HepG2 (cell line): Measurements from ENCODE around the gene OR5L2. TPM values are rescaled to one million over a fixed set of nuclear protein-coding genes. Genes with fewer than 3 reads are reported as not detected.

Experiments
- ATAC-seq: fragments of 200-7000 bp; cut with Tn5 transposase; 3 replicates; pipeline ENCODE4 v1.9.1; 2020; ENCODE audit warnings: mild to moderate bottlenecking, moderate library complexity
- BruUV-seq: library from RNA; stranded (reverse); fragments of 400-500 nt; replicated peaks from 2 replicates; lab custom pipeline; 2021; lab: Mats Ljungman, UMichigan
- CTCF ChIA-PET: fragments of 300-600 bp; formaldehyde crosslinking; extraction: SDS; loops from one replicate; lab custom pipeline; 2021; ENCODE audit warnings: low total read pairs, inconsistent platforms, low intra/inter-chr PET ratio; lab: Yijun Ruan, JAX
- POLR2A ChIA-PET: fragments of 350-600 bp; sonication (Branson Sonifier 250); formaldehyde crosslinking; loops from one replicate; lab custom pipeline; 2020; ENCODE audit warnings: antibody characterized with exemption, inconsistent platforms; lab: Yijun Ruan, JAX
- DNase-seq: peaks from one replicate; pipeline ENCODE4 v3.0.0-alpha.2; 2015; ENCODE audit warnings: low spot score
- FAIRE-seq: peaks from 3 replicates; lab custom pipeline; 2011; peaks lifted over from hg19 to GRCh38; lab: Jason Lieb, UNC
- H2AFZ ChIP-seq: one replicate; pipeline ENCODE4 v1.6.1; 2011; ENCODE audit warnings: low read length, inconsistent platforms
- H3K27ac ChIP-seq: fragments of 300-600 bp; 3 replicates; pipeline ENCODE4 v1.8.0; 2011; ENCODE audit warnings: mixed run types, mild to moderate bottlenecking, mixed read lengths, low read length, inconsistent platforms; ENCODE audit not compliant: insufficient read depth; ENCODE audit errors: extremely low read length
- H3K27me3 ChIP-seq, 2 experiments: fragments of 200-600 bp in 1 of 2; 2 replicates in 1 of 2; 3 replicates in 1 of 2; pipeline versions ENCODE4 v1.6.0 to v1.8.0; 2011; ENCODE audit warnings: low read length in 2 of 2, mild to moderate bottlenecking in 2 of 2, moderate library complexity in 2 of 2, inconsistent platforms in 1 of 2; ENCODE audit not compliant: insufficient read depth in 2 of 2, control insufficient read depth in 1 of 2
- H3K36me3 ChIP-seq, 2 experiments: fragments of 200-600 bp in 1 of 2; replicated peaks in 1 of 2; 2 replicates in 1 of 2; 3 replicates in 1 of 2; pipeline versions ENCODE4 v1.5.1 to v1.8.0; 2011; ENCODE audit warnings: low read length in 2 of 2, inconsistent platforms in 1 of 2; ENCODE audit not compliant: insufficient read depth in 2 of 2, control insufficient read depth in 1 of 2
- H3K4me1 ChIP-seq: 2 replicates; pipeline ENCODE4 v1.5.1; 2012; ENCODE audit warnings: low read length, inconsistent platforms; ENCODE audit not compliant: insufficient read depth
- H3K4me2 ChIP-seq: 2 replicates; pipeline ENCODE4 v1.6.0; 2011; ENCODE audit warnings: low read depth, low read length, inconsistent platforms
- H3K4me3 ChIP-seq, 3 experiments: fragments of 200-600 bp in 1 of 3; sonication (generic), shearing (Covaris generic) in 1 of 3; replicated peaks in 1 of 3; 2 replicates each; pipeline ENCODE4 v1.5.1; 2011 to 2016; ENCODE audit warnings: low read length in 3 of 3, inconsistent platforms in 2 of 3, low read depth in 2 of 3, mild to moderate bottlenecking in 2 of 3, control low read depth in 1 of 3, mixed read lengths in 1 of 3; ENCODE audit not compliant: insufficient read depth in 1 of 3
- H3K79me2 ChIP-seq: one replicate; pipeline ENCODE4 v1.6.1; 2011; ENCODE audit warnings: low read length, inconsistent platforms; ENCODE audit not compliant: insufficient read depth
- H3K9ac ChIP-seq: 2 replicates; pipeline ENCODE4 v1.6.0; 2011; ENCODE audit warnings: mild to moderate bottlenecking, low read depth, low read length, inconsistent platforms; ENCODE audit not compliant: insufficient read depth
- H3K9me3 ChIP-seq: 2 replicates; pipeline ENCODE4 v1.5.1; 2012; ENCODE audit warnings: mild to moderate bottlenecking, low read length
- H4K20me1 ChIP-seq: 2 replicates; pipeline ENCODE4 v1.6.0; 2011; ENCODE audit warnings: inconsistent platforms, mild to moderate bottlenecking, low read length, moderate library complexity; ENCODE audit not compliant: insufficient read depth
- CBFB ChIP-seq: sonication (generic); formaldehyde crosslinking; IDR thresholded peaks from 2 replicates; pipeline ENCODE4 v1.4.0; 2020; ENCODE audit warnings: missing genetic modification reagents
- GATAD1 ChIP-seq: IDR thresholded peaks from 2 replicates; pipeline ENCODE4 v1.6.1; 2016; ENCODE audit warnings: missing genetic modification reagents, missing compliant biosample characterization
- KLF9 ChIP-seq: IDR thresholded peaks from 2 replicates; pipeline ENCODE4 v1.6.1; 2016; ENCODE audit warnings: low read depth
- MED13 ChIP-seq: sonication (generic); formaldehyde crosslinking; IDR thresholded peaks from 2 replicates; pipeline ENCODE4 v1.5.0; 2020; ENCODE audit warnings: missing genetic modification reagents
- MIXL1 ChIP-seq: IDR thresholded peaks from 2 replicates; pipeline ENCODE4 v1.6.1; 2016
- POLR2A ChIP-seq, 2 experiments: IDR thresholded peaks; 2 replicates each; pipeline ENCODE4 v1.6.1; 2011; ENCODE audit warnings: low read depth in 2 of 2, low read length in 2 of 2, mild to moderate bottlenecking in 1 of 2, moderate library complexity in 1 of 2; ENCODE audit not compliant: insufficient read depth in 1 of 2
- REST ChIP-seq, 2 experiments: IDR thresholded peaks; 2 replicates each; pipeline ENCODE4 v1.6.1; 2011 to 2012; ENCODE audit warnings: low read length in 2 of 2, borderline replicate concordance in 1 of 2, low read depth in 1 of 2, mild to moderate bottlenecking in 1 of 2, moderate library complexity in 1 of 2
- SKIL ChIP-seq: sonication (generic); formaldehyde crosslinking; IDR thresholded peaks from 2 replicates; pipeline ENCODE4 v1.8.0; 2022; ENCODE audit warnings: missing genetic modification reagents, mild to moderate bottlenecking, moderate library complexity, borderline replicate concordance
- YY1 ChIP-seq: IDR thresholded peaks from 2 replicates; pipeline ENCODE4 v1.6.1; 2011; ENCODE audit warnings: low read length, low read depth, moderate library complexity, mild to moderate bottlenecking; ENCODE audit not compliant: insufficient read depth, insufficient replicate concordance
- ZFP91 ChIP-seq: sonication (generic); formaldehyde crosslinking; IDR thresholded peaks from 2 replicates; pipeline ENCODE4 v1.9.0; 2022; ENCODE audit warnings: missing genetic modification reagents, mild to moderate bottlenecking, borderline replicate concordance
- ZNF678 ChIP-seq: sonication (generic); formaldehyde crosslinking; IDR thresholded peaks from 2 replicates; pipeline ENCODE4 v1.4.0; 2020; ENCODE audit warnings: mild to moderate bottlenecking, missing genetic modification reagents
- WGBS: methylation state at CpG from one replicate; pipeline ENCODE4 v1.1.6; 2017; ENCODE audit warnings: low lambda C conversion rate; 5-methylcytosine and 5-hydroxymethylcytosine counted together
- in situ Hi-C: cut with HindIII; loops from 2 replicates; pipeline ENCODE4 v1.10.0; 2017; ENCODE audit warnings: low pct_unique_long_range_greater_than_20kb; ENCODE audit not compliant: extremely low pct_ligation_motif_present
- intact Hi-C: fragments of 100-400 bp; cut with micrococcal nuclease; formaldehyde crosslinking; loops from one replicate; pipeline ENCODE4 v1.10.0; 2022; ENCODE audit not compliant: unreplicated experiment
- polyA plus RNA-seq, 8 experiments: library from polyadenylated mRNA; depleted of rRNA in 3 of 8; stranded (reverse) in 7 of 8; unstranded in 1 of 8; fragments of >200 nt; fragmentation: Illumina TruSeq in 4 of 8; extraction: Trizol in 4 of 8; gene quantifications; 2 replicates each; pipeline versions ENCODE4 v1.2.1 to v1.2.3, GENCODE V29; 2011 to 2016; ENCODE audit warnings: low read depth in 4 of 8, missing spikeins in 1 of 8, mixed read lengths in 1 of 8; ENCODE audit not compliant: insufficient read depth in 1 of 8
- total RNA-seq, 5 experiments: library from RNA; depleted of rRNA; stranded (reverse); fragments of >200 nt; fragmentation: Illumina TruSeq; extraction: Trizol; gene quantifications; 2 replicates each; pipeline ENCODE4 v1.2.3, GENCODE V29; 2016; ENCODE audit warnings: low read depth in 1 of 5

The OR5L2 gene
- total and polyA plus RNA-seq, 2 of the 13 experiments (the other 11 are each of a cell fraction or from before 2014, with no cell fraction given): not detected

- Histone ChIP-seq H3K27me3 (no peaks in the 10 kb centered on the region), H3K4me3 (no peak overlapping the region), H3K4me2 (no peak overlapping the region), H3K36me3 (no peaks in the 10 kb centered on the region), H3K9ac (no peak overlapping the region), H4K20me1 (no peaks in the 10 kb centered on the region), H2AFZ (no peak overlapping the region), H3K79me2 (no peaks in the 10 kb centered on the region), H3K27ac (no peak overlapping the region), H3K9me3 (peaks cover 76% of the 10 kb centered on the region), H3K4me1 (no peaks in the 10 kb centered on the region)
- no CpG with 5 or more reads among the region's 1 CpG for WGBS
- DNase-seq (no peak), FAIRE-seq (no peak), ATAC-seq (no peak)
- POLR2A ChIA-PET: no interaction called here
- no TSS peak for BruUV-seq
- no peak for TF ChIP-seq ZNF678 (CRISPR knock-in tag)
- no peak for TF ChIP-seq POLR2A (IDR thresholded peaks at IDR 0.05; ENCODE audit: insufficient read depth in 1 of 2, low read depth in 2 of 2, low read length in 2 of 2)
- TF ChIP-seq MIXL1 (CRISPR knock-in tag): no peak
- TF ChIP-seq GATAD1 (CRISPR knock-in tag): no peak
- no peak for TF ChIP-seq ZFP91
- TF ChIP-seq KLF9: no peak
- TF ChIP-seq MED13: no peak
- TF ChIP-seq SKIL (CRISPR knock-in tag): no peak
- TF ChIP-seq REST (IDR thresholded peaks at IDR 0.05; ENCODE audit: borderline replicate concordance in 1 of 2, low read depth in 1 of 2, low read length in 2 of 2): no peak
- TF ChIP-seq YY1: no peak
- TF ChIP-seq CBFB: no peak
- CTCF ChIA-PET: no interaction called here
- intact Hi-C loops: no loop called here
- in situ Hi-C loops: no loop called here
Measured at GRCh38 chr11:55806248-55806647, 20.8 kb upstream of the OR5L2 start.
